ENCODE data around the gene TMC4. TPM values are rescaled to one million over a fixed set of nuclear protein-coding genes. Genes with fewer than 3 reads are reported as not detected.
"Not testable (repeated sequence)": the region's sequence is repeated elsewhere in the genome, so short reads cannot be mapped to it uniquely, and the experiment has no call there.

The TMC4 gene
- total RNA-seq, 2 donors from 2014 or later, result 0.41 to 7.8 TPM

DNA sequence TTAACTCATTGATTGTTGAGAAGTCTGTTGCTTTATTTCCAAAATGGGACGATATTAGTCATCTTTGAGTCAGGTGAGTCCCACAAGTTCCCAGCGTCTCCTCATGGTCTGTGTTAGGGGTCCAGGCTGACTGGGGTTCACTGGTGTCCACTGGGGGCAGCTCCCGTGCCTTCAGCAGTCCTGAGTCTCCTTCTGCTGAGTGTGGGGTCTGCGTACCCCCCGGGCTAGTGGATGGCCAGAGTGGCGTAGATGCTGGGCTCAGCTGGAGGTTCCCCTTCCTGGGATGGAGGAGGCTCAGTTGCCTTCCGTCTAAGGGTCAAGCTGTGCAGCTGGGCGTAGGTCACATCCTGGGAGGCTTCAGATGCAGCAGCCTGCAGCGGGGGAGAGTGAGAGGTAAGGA lies 43.9 kb upstream of the TMC4 start:
- ATAC-seq (ENCODE audit: insufficient number of reproducible peaks, low FRiP score, low read depth), result no peak

DNA sequence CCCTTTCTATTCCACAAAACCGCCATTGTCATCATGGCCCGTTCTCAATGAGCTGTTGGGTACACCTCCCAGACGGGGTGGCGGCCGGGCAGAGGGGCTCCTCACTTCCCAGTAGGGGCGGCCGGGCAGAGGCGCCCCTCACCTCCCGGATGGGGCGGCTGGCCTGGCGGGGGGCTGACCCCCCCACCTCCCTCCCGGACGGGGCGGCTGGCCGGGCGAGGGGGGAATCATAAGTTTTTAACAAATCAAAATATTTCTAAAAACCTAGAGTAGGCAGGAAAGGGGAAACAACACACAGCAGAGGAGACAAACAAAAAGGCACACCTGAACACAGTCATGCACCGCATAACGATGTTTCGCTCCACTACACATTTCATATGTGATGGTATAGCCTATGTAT lies 41.8 kb upstream of the TMC4 start:
- H3K36me3 ChIP-seq; ATAC-seq (ENCODE audit: insufficient number of reproducible peaks, low FRiP score, low read depth); H3K4me3 ChIP-seq; H3K9me3 ChIP-seq; H3K27ac ChIP-seq; DNase-seq (ENCODE audit: low spot score); H3K27me3 ChIP-seq (replicated peaks; ENCODE audit: insufficient read depth); H3K4me1 ChIP-seq (ENCODE audit: control insufficient read depth in 1 of 2, low read depth in 2 of 2): not testable (repeated sequence)

More for the DNA sequence above, 43.9 kb upstream of the TMC4 start:
- no peak overlapping the region for H3K4me3 ChIP-seq
- H3K36me3 ChIP-seq, result no peaks in the 10 kb centered on the region
- TF ChIP-seq, protein P1, sequence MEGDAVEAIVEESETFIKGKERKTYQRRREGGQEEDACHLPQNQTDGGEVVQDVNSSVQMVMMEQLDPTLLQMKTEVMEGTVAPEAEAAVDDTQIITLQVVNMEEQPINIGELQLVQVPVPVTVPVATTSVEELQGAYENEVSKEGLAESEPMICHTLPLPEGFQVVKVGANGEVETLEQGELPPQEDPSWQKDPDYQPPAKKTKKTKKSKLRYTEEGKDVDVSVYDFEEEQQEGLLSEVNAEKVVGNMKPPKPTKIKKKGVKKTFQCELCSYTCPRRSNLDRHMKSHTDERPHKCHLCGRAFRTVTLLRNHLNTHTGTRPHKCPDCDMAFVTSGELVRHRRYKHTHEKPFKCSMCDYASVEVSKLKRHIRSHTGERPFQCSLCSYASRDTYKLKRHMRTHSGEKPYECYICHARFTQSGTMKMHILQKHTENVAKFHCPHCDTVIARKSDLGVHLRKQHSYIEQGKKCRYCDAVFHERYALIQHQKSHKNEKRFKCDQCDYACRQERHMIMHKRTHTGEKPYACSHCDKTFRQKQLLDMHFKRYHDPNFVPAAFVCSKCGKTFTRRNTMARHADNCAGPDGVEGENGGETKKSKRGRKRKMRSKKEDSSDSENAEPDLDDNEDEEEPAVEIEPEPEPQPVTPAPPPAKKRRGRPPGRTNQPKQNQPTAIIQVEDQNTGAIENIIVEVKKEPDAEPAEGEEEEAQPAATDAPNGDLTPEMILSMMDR (IDR thresholded peaks at IDR 0.05), result no peak
- H3K27me3 ChIP-seq (replicated peaks; ENCODE audit: insufficient read depth), result no peaks in the 10 kb centered on the region
- H3K4me1 ChIP-seq (ENCODE audit: control insufficient read depth in 1 of 2, low read depth in 2 of 2), result no peaks in the 10 kb centered on the region
- H3K27ac ChIP-seq, result no peak overlapping the region
- no peak for DNase-seq (ENCODE audit: low spot score)
- no peaks in the 10 kb centered on the region for H3K9me3 ChIP-seq

DNA sequence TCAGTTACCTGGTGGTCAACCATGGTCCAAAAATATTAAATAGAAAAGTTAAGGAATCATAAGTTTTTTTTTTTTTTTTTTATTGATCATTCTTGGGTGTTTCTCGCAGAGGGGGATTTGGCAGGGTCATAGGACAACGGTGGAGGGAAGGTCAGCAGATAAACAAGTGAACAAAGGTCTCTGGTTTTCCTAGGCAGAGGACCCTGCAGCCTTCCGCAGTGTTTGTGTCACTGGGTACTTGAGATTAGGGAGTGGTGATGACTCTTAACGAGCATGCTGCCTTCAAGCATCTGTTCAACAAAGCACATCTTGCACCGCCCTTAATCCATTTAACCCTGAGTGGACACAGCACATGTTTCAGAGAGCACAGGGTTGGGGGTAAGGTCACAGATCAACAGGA lies 41.3 kb upstream of the TMC4 start:
- not testable (repeated sequence) for H3K9me3 ChIP-seq; H3K36me3 ChIP-seq; DNase-seq (ENCODE audit: low spot score); H3K4me3 ChIP-seq; H3K27ac ChIP-seq; ATAC-seq (ENCODE audit: insufficient number of reproducible peaks, low FRiP score, low read depth); H3K27me3 ChIP-seq (replicated peaks; ENCODE audit: insufficient read depth)
- H3K4me1 ChIP-seq (ENCODE audit: control insufficient read depth in 1 of 2, low read depth in 2 of 2), result peaks cover 6 to 10% of the 10 kb centered on the region in 2 donors

DNA sequence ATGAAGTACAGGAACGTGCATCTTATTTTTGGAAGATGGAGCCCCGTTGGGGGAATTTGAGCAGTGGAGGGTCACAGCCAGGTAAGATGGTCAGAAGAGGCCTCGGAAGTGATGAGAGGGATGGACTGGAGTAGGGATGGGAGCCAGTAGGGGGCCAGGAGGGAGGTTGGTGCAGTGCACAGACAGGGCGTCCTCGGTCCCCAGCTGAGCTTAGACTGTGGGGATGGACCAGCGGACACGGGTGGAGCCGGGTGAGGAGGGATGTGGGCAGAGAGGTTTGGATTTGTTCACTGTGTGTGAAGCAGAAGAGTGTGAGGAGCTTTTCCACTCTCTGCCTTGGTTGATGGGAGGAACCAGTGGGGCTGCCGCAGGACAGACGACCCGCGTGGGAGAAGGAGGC lies 38.3 kb upstream of the TMC4 start:
- ATAC-seq (ENCODE audit: insufficient number of reproducible peaks, low FRiP score, low read depth), result no peak
- Histone ChIP-seq H3K4me1 (ENCODE audit: control insufficient read depth in 1 of 2, low read depth in 2 of 2) (peaks cover 7 to 18% of the 10 kb centered on the region in 2 donors), H3K9me3 (no peaks in the 10 kb centered on the region), H3K4me3 (no peak overlapping the region), H3K27me3 (replicated peaks; ENCODE audit: insufficient read depth) (no peaks in the 10 kb centered on the region), H3K27ac (no peak overlapping the region), H3K36me3 (peaks cover 16% of the 10 kb centered on the region)
- TF ChIP-seq, protein P1 (IDR thresholded peaks at IDR 0.05), result no peak
- DNase-seq (ENCODE audit: low spot score), result no peak

DNA sequence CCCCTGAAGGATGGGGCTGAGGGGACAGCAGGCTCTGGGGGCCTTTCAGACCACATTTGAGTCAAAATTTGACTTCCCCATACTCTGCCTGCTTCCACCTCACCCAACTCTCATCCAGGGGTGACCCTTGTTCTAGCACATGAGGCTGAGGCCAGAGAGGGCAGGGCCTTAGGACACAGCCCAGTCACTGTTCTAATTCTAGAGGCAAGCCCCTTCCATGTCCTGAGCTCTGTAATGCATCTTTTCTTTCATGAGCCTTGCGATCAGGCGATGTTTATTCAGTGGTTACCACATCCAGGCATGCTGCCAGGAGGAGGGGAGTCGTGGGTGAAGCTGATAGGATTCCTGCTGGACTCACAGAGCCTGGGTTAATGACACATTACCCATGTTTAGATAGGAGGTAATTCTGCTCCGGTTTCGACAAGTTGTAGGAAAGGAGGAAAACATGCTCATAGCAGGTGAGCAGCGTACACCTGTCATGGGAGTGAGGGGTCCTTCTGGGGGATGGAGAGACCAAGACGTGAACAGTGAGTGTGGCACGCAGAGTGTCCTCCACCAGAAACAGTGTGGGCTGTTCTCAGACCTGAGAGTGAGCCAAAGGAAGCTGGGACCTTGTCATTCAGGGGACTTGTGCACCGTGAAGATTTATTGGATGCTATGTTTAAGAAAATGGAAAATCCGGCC lies 37.0 kb upstream of the TMC4 start:
- peaks cover 28% of the 10 kb centered on the region for H3K36me3 ChIP-seq

DNA sequence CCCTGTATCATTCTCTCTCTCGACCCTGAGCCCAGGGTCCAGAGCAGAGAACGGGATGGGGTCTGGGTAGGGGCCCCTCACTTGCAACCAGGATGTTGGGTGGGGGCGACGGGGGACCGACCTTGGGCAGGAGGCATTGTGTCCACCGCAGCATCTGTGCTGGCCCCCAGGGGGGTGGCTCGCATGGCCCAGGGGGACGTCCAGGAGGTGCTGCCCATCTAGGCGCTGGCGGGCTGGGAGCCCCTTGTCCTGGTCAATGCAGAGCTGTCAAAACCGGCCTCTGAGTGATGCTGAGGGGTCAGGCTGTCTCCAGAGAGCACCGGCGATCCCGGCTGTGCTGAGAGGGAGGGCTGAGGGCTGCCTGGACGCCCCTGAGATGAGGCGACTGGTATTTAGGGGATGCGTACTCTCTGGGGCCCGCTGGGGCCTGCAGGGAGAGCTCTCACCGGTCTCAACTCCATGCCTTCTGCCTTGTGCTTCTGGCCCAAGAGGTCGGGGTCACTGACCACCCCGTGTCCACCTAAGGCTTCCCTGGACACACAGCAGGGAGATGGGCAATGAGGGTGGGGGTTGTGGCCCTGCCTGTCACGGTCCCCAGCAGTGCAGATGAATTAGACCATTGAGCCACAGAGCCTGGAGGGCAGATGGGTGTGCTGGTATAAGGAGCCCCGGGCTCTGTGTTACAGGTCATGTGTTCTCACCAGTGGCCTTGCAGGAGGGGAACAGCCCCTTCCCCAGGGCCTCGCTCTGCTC lies 36.3 kb upstream of the TMC4 start:
- H3K4me3 ChIP-seq, result no peak overlapping the region
- no peak for DNase-seq (ENCODE audit: low spot score)

More for the DNA sequence above, 37.0 kb upstream of the TMC4 start:
- peak overlapping the region; percentile 10 to 61 for H3K27ac ChIP-seq
- ATAC-seq (ENCODE audit: insufficient number of reproducible peaks, low FRiP score, low read depth) (peak; percentile 77), DNase-seq (ENCODE audit: low spot score) (peak; percentile 65)
- H3K4me3 ChIP-seq, result no peak overlapping the region
- H3K9me3 ChIP-seq, result no peaks in the 10 kb centered on the region
- TF ChIP-seq, protein P1 (IDR thresholded peaks at IDR 0.05), result no peak
- H3K4me1 ChIP-seq (ENCODE audit: control insufficient read depth in 1 of 2, low read depth in 2 of 2), result peaks cover 7 to 25% of the 10 kb centered on the region in 2 donors
- H3K27me3 ChIP-seq (replicated peaks; ENCODE audit: insufficient read depth), result no peaks in the 10 kb centered on the region

More for the DNA sequence above, 36.3 kb upstream of the TMC4 start:
- peaks cover 33% of the 10 kb centered on the region for H3K36me3 ChIP-seq
- ATAC-seq (ENCODE audit: insufficient number of reproducible peaks, low FRiP score, low read depth), result no peak
- peak overlapping the region; percentile 10 to 61 for H3K27ac ChIP-seq
- peaks cover 7 to 32% of the 10 kb centered on the region in 2 donors for H3K4me1 ChIP-seq (ENCODE audit: control insufficient read depth in 1 of 2, low read depth in 2 of 2)
- H3K9me3 ChIP-seq, result no peaks in the 10 kb centered on the region
- TF ChIP-seq, protein P1 (IDR thresholded peaks at IDR 0.05), result no peak
- H3K27me3 ChIP-seq (replicated peaks; ENCODE audit: insufficient read depth), result no peaks in the 10 kb centered on the region

All from thoracic aorta (tissue), 2 donors.